Hematopoietic multipotent progenitor cell treated with erythropoietin and hydrocortisone succinate and interleukin-3 and kit ligand, for 15 days (in vitro differentiated cells): ENCODE data around the gene FOXD1.
"Not testable (repeated sequence)": the region's sequence is repeated elsewhere in the genome, so short reads cannot be mapped to it uniquely, and the experiment has no call there.

ENCODE experiments used
- DNase-seq: peaks from one replicate; pipeline ENCODE4 v3.0.0-alpha.2; 2015; ENCODE audit warnings: low spot score

FOXD1 gene

DNA sequence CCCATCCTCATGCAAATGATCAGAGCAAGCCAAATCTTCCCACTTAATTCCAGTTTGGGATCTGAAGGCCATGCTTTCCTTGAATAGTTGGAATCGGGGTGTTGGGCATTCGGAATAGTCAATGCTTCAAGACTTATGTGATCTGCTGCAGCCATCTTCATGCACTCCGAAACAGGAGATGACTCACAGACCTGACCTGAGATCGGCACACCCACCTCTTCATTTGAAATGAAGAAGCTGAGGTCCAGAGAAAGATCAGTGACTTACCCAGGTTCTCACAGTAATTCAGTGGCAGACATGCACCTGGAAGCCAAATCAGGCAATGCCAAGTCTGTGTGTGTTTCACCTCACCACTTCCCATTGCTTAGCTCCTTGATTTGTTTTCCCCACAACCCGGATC, 33.0 kb downstream of the FOXD1 start:
- DNase-seq = no peak

DNA sequence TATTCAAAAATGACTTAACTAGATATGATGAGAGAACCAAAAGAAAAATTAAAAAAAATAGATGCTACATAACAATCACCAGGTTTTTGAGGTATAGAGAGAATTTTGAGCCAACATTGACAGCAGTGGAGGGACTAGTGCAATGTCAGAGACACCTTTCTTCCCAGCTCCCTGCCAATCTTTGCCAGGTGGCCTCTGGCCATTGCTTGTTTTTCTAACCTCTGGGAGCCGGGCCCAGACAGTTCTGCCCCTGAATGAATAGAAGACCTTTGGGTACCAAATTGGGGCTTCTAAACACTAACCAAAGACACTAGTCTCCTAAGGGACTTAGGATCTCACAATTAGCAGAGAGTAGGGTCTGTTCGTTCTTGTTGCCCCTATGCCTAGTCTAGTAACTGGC, 33.4 kb downstream of the FOXD1 start:
- no peak for DNase-seq

DNA sequence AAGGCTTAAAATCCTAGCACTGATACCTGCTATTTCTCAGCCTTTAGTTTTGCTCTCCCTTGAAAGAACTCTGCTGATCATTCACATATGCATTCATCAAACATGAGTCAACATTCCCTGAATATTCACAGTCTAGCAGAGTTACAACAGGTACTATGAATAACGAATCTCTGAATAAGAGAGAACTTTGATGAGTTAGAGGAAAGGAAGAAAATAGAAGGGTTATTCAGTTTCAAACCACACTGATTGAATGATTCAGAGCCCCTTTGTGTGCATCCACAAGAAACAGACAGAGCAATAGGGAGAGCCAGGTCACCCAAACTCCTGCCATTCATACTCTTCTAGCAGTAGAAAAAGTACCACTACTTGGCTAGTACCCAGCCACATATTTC, 36.0 kb downstream of the FOXD1 start:
- DNase-seq = no peak

DNA sequence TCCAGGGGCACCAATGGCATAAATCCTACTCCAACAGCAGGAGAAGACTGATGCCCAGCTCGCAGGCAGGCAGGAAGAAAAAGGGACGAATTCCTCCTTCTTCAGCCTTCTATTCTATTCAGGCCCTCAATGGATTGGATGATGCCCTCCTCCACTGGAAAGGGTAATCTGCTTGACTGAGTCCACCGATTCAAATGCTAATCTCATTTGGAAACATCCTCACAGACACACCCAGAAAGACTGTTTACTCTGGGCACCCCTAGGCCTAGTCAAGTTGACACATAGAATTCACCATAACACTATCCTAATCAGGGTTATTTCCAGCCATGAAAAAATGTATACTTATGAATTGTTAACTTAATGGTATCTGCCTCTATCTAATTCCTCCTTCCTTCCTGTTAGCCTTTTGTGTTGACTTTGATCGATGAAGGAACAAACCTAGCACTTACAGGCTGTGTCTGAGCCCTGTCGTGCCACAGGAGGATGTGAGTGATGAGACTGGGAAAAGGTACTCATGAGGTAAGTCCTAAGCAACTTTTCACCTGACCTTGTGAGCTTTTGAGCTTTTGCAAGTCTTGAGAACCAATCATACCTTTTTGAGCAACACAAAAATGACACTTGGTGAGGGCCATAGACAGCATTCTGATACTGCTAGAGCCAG, 36.5 kb downstream of the FOXD1 start:
- no peak for DNase-seq

DNA sequence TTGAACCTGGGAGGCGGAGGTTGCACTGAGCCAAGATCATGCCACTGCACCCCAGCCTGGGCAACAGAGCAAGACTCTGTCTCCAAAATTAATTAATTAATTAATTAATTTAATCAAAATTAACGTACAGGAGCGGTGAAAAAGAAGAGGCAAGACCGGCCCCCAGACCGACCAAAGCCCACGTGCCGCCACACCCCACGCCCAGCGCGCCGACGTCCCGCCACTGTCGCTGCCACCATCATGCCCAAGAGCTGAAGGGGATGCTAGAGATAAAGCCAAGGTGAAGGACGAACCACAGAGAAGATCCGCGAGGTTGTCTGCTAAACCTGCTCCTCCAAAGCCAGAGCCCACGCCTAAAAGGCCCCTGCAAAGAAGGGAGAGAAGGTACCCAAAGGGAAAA, 38.6 kb downstream of the FOXD1 start:
- DNase-seq = not testable (repeated sequence)

DNA sequence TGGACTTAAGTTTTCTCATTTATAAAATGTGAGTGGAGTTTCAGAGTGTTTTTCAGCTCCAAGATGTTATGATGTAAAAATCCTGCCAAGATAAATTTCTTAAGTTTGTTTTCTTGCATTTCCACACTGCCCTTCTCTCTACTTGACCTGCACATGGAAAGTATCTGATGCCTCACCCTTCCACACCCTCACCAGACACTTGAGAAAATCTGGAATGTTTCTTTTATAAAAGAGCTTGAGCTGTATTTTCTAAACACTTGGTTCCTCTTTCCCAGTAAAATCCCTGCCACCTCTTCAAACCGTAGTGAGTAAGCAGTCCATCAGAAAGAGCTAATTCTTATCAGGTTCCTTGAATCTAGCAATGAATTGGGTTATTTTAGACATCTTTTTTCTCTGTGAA, 42.9 kb downstream of the FOXD1 start:
- no peak for DNase-seq

DNA sequence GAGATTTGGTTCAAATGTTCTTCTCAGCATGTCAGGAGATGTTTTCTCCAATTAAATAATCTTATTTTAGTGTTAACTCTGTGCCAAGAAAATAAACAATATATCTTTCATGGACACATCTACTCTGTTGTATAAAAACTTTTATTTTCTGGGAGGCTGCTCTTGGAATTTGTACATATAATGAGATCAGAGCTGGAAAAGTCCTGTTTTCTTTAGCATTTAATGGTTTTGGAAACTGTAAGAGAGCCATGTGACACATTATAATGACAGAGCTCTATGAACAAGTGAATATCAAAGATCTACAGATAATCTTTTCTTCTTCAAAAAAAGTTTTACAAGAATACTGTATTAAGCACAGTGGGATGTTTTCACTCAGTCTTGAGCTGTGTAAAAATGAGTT, 48.8 kb downstream of the FOXD1 start:
- no peak for DNase-seq
